ENCODE data around the gene NPC1L1. TPM values are rescaled to one million over a fixed set of nuclear protein-coding genes. Genes with fewer than 3 reads are reported as not detected.

NPC1L1 gene
- total RNA-seq, 1 donor, result not detected

DNA sequence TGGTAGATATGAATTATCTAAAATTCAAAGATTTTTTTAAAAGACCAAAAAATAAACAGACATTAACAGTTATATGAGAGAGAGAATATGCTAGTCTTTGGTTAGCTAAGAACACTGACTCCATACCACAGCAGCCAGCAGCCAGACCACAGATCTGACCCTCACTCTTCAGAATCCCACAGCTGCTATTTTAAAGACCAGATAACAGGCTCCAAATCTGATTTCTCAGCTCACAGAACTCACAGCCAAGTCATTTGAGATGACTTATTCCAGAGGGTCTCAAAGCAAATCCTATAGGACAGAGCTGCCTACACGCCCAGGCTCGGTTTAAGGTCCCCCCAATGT, 71.0 kb downstream of the NPC1L1 start:
- H3K36me3 ChIP-seq (ENCODE audit: insufficient read depth, low read length), result peaks cover 6% of the 10 kb centered on the region
- peaks cover 25% of the 10 kb centered on the region for H4K20me1 ChIP-seq (ENCODE audit: insufficient read depth, low read length)
- H3K9me3 ChIP-seq (ENCODE audit: low read depth, low read length), result no peaks in the 10 kb centered on the region
- H3K27ac ChIP-seq (ENCODE audit: low read depth, low read length), result no peak overlapping the region
- no peak overlapping the region for H2AFZ ChIP-seq (ENCODE audit: low read length)
- peaks cover 53% of the 10 kb centered on the region for H3K4me1 ChIP-seq (ENCODE audit: insufficient read depth, low read length)
- H3K27me3 ChIP-seq (ENCODE audit: insufficient read depth, low read length), result no peaks in the 10 kb centered on the region
- peaks cover 55% of the 10 kb centered on the region for H3K79me2 ChIP-seq (ENCODE audit: insufficient read depth, low read length)
- TF ChIP-seq, protein P1, sequence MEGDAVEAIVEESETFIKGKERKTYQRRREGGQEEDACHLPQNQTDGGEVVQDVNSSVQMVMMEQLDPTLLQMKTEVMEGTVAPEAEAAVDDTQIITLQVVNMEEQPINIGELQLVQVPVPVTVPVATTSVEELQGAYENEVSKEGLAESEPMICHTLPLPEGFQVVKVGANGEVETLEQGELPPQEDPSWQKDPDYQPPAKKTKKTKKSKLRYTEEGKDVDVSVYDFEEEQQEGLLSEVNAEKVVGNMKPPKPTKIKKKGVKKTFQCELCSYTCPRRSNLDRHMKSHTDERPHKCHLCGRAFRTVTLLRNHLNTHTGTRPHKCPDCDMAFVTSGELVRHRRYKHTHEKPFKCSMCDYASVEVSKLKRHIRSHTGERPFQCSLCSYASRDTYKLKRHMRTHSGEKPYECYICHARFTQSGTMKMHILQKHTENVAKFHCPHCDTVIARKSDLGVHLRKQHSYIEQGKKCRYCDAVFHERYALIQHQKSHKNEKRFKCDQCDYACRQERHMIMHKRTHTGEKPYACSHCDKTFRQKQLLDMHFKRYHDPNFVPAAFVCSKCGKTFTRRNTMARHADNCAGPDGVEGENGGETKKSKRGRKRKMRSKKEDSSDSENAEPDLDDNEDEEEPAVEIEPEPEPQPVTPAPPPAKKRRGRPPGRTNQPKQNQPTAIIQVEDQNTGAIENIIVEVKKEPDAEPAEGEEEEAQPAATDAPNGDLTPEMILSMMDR (IDR thresholded peaks at IDR 0.05; ENCODE audit: extremely low read depth, low read depth, low read length), result no peak
- no peak for DNase-seq (ENCODE audit: insufficient read length, low spot score, missing footprints)
- no peak overlapping the region for H3K4me3 ChIP-seq (ENCODE audit: insufficient read depth, low read length)
- no peak overlapping the region for H3K4me2 ChIP-seq (ENCODE audit: insufficient read depth, low read length)

DNA sequence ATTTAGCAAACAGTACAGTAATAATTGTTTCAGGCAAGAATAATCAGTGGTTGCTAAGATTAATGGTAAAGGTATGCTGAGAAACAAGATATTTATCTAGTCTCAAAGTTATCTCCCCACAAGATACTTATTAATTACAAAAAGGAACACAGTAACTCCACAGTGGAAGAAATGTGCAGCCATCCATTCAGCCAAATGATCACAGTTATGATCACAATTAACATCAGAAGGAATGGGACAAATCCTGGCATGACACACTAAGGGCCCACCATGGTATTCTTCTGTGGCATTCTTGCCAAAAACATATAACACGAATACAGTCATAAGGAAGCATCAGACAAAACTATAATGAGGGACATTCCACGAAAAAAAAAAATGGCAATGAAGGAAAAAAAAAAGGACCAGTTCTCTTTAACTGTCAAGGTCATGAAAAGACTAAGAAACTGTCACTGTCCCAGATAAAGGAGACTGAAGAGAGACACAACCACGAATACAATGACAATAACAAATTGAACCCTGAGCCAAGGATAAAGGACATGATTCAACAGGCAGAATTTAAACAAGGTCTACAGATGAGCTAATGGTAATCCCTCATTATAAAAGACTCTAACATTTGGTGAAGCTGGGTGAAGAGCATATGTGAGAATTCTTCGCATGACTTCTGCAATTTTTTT, 71.5 kb downstream of the NPC1L1 start:
- H3K9me3 ChIP-seq (ENCODE audit: low read depth, low read length), result no peaks in the 10 kb centered on the region
- H3K4me2 ChIP-seq (ENCODE audit: insufficient read depth, low read length), result no peak overlapping the region
- H3K27me3 ChIP-seq (ENCODE audit: insufficient read depth, low read length), result no peaks in the 10 kb centered on the region
- DNase-seq (ENCODE audit: insufficient read length, low spot score, missing footprints), result no peak
- peaks cover 58% of the 10 kb centered on the region for H3K4me1 ChIP-seq (ENCODE audit: insufficient read depth, low read length)
- no peak overlapping the region for H2AFZ ChIP-seq (ENCODE audit: low read length)
- peaks cover 55% of the 10 kb centered on the region for H3K79me2 ChIP-seq (ENCODE audit: insufficient read depth, low read length)
- peaks cover 25% of the 10 kb centered on the region for H4K20me1 ChIP-seq (ENCODE audit: insufficient read depth, low read length)
- peaks cover 6% of the 10 kb centered on the region for H3K36me3 ChIP-seq (ENCODE audit: insufficient read depth, low read length)
- H3K27ac ChIP-seq (ENCODE audit: low read depth, low read length), result no peak overlapping the region
- TF ChIP-seq, protein P1 (IDR thresholded peaks at IDR 0.05; ENCODE audit: extremely low read depth, low read depth, low read length), result no peak
- no peak overlapping the region for H3K4me3 ChIP-seq (ENCODE audit: insufficient read depth, low read length)

DNA sequence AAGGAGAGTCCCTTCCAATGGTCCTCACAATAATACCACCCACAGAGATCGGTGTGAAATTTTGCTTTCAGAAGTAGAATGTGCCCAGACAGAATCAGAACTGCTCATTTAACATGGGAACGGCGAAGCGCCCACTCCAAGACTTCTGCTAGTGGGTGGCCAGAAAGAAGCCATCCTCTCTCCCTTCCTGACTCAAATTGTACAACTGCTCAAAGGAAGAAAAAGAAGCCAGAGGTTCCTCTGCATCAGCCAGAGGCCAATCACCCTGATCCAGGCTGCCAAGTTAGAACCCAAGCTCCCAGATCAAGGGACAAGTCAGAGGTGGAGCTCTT, 73.9 kb downstream of the NPC1L1 start:
- peak overlapping the region; percentile 70 for H3K27ac ChIP-seq (ENCODE audit: low read depth, low read length)
- no peak overlapping the region for H2AFZ ChIP-seq (ENCODE audit: low read length)
- peaks cover 61% of the 10 kb centered on the region for H3K79me2 ChIP-seq (ENCODE audit: insufficient read depth, low read length)
- no peak overlapping the region for H3K4me3 ChIP-seq (ENCODE audit: insufficient read depth, low read length)
- H3K4me1 ChIP-seq (ENCODE audit: insufficient read depth, low read length), result peaks cover 52% of the 10 kb centered on the region
- TF ChIP-seq, protein P1 (IDR thresholded peaks at IDR 0.05; ENCODE audit: extremely low read depth, low read depth, low read length), result no peak
- H3K36me3 ChIP-seq (ENCODE audit: insufficient read depth, low read length), result peaks cover 6% of the 10 kb centered on the region
- no peaks in the 10 kb centered on the region for H3K9me3 ChIP-seq (ENCODE audit: low read depth, low read length)
- H4K20me1 ChIP-seq (ENCODE audit: insufficient read depth, low read length), result peaks cover 25% of the 10 kb centered on the region
- H3K27me3 ChIP-seq (ENCODE audit: insufficient read depth, low read length), result no peaks in the 10 kb centered on the region
- no peak overlapping the region for H3K4me2 ChIP-seq (ENCODE audit: insufficient read depth, low read length)
- no peak for DNase-seq (ENCODE audit: insufficient read length, low spot score, missing footprints)

DNA sequence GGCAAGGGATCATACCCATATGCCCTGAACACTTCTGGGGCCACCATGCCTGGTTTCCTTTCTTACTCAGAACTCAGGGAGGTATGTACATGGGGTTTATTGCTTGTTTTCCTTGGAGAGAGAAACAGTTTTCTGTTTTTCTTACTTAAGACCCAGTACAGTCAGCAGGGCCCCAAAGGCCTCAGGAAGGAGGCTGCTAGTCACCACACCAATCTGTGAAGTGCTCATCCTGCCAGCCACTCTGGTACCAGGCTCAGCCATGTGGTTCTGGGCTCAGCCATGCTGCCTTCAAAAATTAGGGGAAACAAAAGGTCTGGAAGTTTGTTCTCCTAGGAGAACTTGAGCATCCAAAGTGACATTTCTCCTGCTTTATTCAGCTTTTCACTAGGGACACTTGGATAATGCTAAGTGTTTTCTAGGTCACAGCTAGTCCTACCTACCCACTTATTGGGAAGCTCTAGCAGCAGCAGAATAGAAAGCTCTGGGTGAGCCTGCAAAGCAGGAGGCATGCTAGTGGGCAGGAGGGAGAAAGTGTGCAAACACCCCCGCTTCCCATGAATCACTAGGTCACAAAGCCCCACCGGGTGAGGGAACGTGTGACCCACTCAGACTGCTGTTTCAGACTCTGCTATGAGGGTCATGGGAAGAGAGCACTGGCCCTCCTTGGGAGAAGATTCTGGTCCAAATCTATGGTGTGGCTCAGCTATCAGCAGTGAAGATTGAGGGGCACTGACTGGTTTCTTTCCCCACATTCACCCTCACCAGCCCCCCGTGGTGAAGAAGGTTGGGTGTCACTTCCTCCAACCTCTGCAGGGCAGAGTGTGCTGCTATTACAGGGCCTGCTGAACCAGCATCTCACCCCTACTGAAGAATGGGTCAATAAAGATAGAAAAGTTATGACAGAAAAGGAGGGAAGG, 74.6 kb downstream of the NPC1L1 start:
- H3K4me2 ChIP-seq (ENCODE audit: insufficient read depth, low read length), result peak overlapping the region; percentile 41
- no peak overlapping the region for H3K4me3 ChIP-seq (ENCODE audit: insufficient read depth, low read length)

More for the DNA sequence above, 74.6 kb downstream of the NPC1L1 start:
- Histone ChIP-seq H2AFZ (ENCODE audit: low read length) (no peak overlapping the region), H3K4me1 (ENCODE audit: insufficient read depth, low read length) (peaks cover 55% of the 10 kb centered on the region), H3K36me3 (ENCODE audit: insufficient read depth, low read length) (peaks cover 3% of the 10 kb centered on the region), H3K27ac (ENCODE audit: low read depth, low read length) (peak overlapping the region; percentile 70), H3K79me2 (ENCODE audit: insufficient read depth, low read length) (peaks cover 63% of the 10 kb centered on the region), H3K27me3 (ENCODE audit: insufficient read depth, low read length) (no peaks in the 10 kb centered on the region), H3K9me3 (ENCODE audit: low read depth, low read length) (no peaks in the 10 kb centered on the region), H4K20me1 (ENCODE audit: insufficient read depth, low read length) (peaks cover 19% of the 10 kb centered on the region)
- TF ChIP-seq, protein P1 (IDR thresholded peaks at IDR 0.05; ENCODE audit: extremely low read depth, low read depth, low read length), result no peak
- DNase-seq (ENCODE audit: insufficient read length, low spot score, missing footprints), result peak; percentile 91

Measured in osteoblast (primary cell).